Heart right ventricle (tissue), 16 donors: Measurements from ENCODE around the gene HYAL1. TPM values are rescaled to one million over a fixed set of nuclear protein-coding genes. Genes with fewer than 3 reads are reported as not detected.
A peak's percentile ranks its signal among the peaks of the same experiment; 100 is the strongest.

Experiments
- ATAC-seq, 8 donors: fragments of 200-7000 bp; cut with Tn5 transposase; one replicate each; pipeline ENCODE4 v1.9.1; 2020; ENCODE audit warnings: mild to moderate bottlenecking in 8 of 8, moderate library complexity in 8 of 8, moderate number of reproducible peaks in 1 of 8
- DNase-seq, 2 donors: peaks; one replicate each; pipeline ENCODE4 v3.0.0-alpha.2; 2020
- H3K27ac ChIP-seq, 10 donors: fragments of 200-600 bp; sonication (generic) in 2 of 10; one replicate each; pipeline versions ENCODE4 v1.5.0 to v1.8.0; 2020 to 2022; ENCODE audit warnings: mild to moderate bottlenecking in 3 of 10
- H3K27me3 ChIP-seq, 7 donors: fragments of 200-600 bp; one replicate each; pipeline ENCODE4 v1.8.0; 2021 to 2022; ENCODE audit warnings: mild to moderate bottlenecking in 2 of 7
- H3K36me3 ChIP-seq, 9 donors: fragments of 200-600 bp; sonication (generic) in 1 of 9; one replicate each; pipeline versions ENCODE4 v1.5.0 to v1.8.0; 2020 to 2022; ENCODE audit warnings: mild to moderate bottlenecking in 2 of 9
- H3K4me1 ChIP-seq, 9 donors: fragments of 200-600 bp; sonication (generic) in 1 of 9; one replicate each; pipeline versions ENCODE4 v1.5.0 to v1.8.0; 2020 to 2022; ENCODE audit warnings: mild to moderate bottlenecking in 4 of 9
- H3K4me3 ChIP-seq, 10 donors: fragments of 200-600 bp; sonication (generic) in 2 of 10; one replicate each; pipeline versions ENCODE4 v1.5.0 to v1.8.0; 2020 to 2022; ENCODE audit warnings: mild to moderate bottlenecking in 7 of 10, moderate library complexity in 2 of 10
- H3K9me3 ChIP-seq, 11 donors: fragments of 200-600 bp in 10 of 11; sonication (generic) in 2 of 11; one replicate each; pipeline versions ENCODE4 v1.5.0 to v1.8.0; 2013 to 2022; ENCODE audit warnings: mild to moderate bottlenecking in 2 of 11, control low read depth in 1 of 11, moderate library complexity in 1 of 11
- CTCF ChIP-seq, 9 donors: fragments of 200-600 bp; sonication (generic) in 2 of 9; IDR thresholded peaks; one replicate each; pipeline versions ENCODE4 v1.5.0 to v1.8.0; 2021 to 2022; ENCODE audit warnings: antibody characterized with exemption in 9 of 9, mild to moderate bottlenecking in 5 of 9, moderate library complexity in 1 of 9
- WGBS, 2 donors: extraction: QIAGEN DNeasy Blood & Tissue Kit; methylation state at CpG; one replicate each; pipeline ENCODE4 v1.1.7; 2013; ENCODE audit warnings: inconsistent platforms in 1 of 2; 5-methylcytosine and 5-hydroxymethylcytosine counted together
- intact Hi-C, 10 donors: fragments of 100-400 bp; cut with DNase I; formaldehyde crosslinking; loops; one replicate each; pipeline versions ENCODE4 v1.11.1 to v1.14.2; 2022
- polyA plus RNA-seq, 2 donors: library from polyadenylated mRNA; stranded (reverse); fragments of 200-250 nt; gene quantifications; one replicate each; pipeline ENCODE4 v1.2.3, GENCODE V29; 2013
- total RNA-seq, 10 donors: library from RNA; stranded (reverse); fragmentation: NEBNext Ultra II Directional in 3 of 10; extraction: Animal tissue kit (Norgen Biotek cat#: 25700) in 3 of 10; gene quantifications; one replicate each; pipeline versions ENCODE4 v1.2.1 to v1.2.4, GENCODE V29; 2021 to 2023
- donor health status: Arrhythmogenic right ventricular cardiomyopathy.
- donor health status: ischemic (EF 13 %, LVEDD 7.1; RV severe dilation, severe dysfunction).
- donor health status: healthy with polysubstance abuse.
- donor health status: DM: no; HTN: yes; CAD: no.
- donor health status: DM: no; HTN: no; CAD: no.
- donor health status: ischemic (EF 25% LVEDD 6.9; RV normal size, moderate dysfunction).
- donor health status: ischemic (EF 25% LVEDD 5.7; RV mildly dilated, moderate dysfunction).
- donor health status: healthy.
- donor health status: DM: yes; HTN: yes; CAD: no.
- donor health status: Ischemic cardiomyopathy.
- donor health status: ischemic (EF 35%, LVEDD 5.7; RV mildly dilated, moderate dysfunction).
- donor health status: nonischemic (EF 11% LVEDD 7.7; RV severe dilation, severe dysfunction).
- donor health status: DM: yes; HTN: yes; CAD: no.
- donor health status: PGD.
- donor health status: ischemic (EF 29% LVEDD 5.4; RV normal size, mild dysfunction).
- donor health status: nonischemic (EF 23%, LVEDD 6.1; RV moderate dilation, normal function).

Gene HYAL1
- total and polyA plus RNA-seq, 12 donors: 41.0 to 120 (median 66.7) TPM

- Histone ChIP-seq H3K4me1 (peaks cover 13 to 67% (median 63%) of the 10 kb centered on the region in 9 donors), H3K27me3 (no peaks in the 10 kb centered on the region), H3K4me3 (peak overlapping the region in 9 of 10 donors; percentile 10 to 99 (median 82)), H3K9me3 (no peaks in the 10 kb centered on the region), H3K27ac (peak overlapping the region; percentile 88 to 100 (median 97)), H3K36me3 (peaks cover 8 to 51% (median 32%) of the 10 kb centered on the region in 9 donors)
- no peak for TF ChIP-seq CTCF (IDR thresholded peaks at IDR 0.05)
- intact Hi-C loops: loop anchor here in 1 of 10 donors (5.0 kb wide), 1 partner anchor 32 kb away; the partner anchor contains the start of gene HYAL1
- no peak for DNase-seq
- peak in 1 of 8 donors; percentile 1 for ATAC-seq
- WGBS, 2 donors: 38 to 48% methylated on average over 5 of the region's 5 CpGs
Measured at GRCh38 chr3:50334339-50335075, 31.1 kb upstream of the HYAL1 start.

- 35 to 43% methylated on average over 12 of the region's 12 CpGs for WGBS, 2 donors
Measured at GRCh38 chr3:50333744-50334328, 30.5 kb upstream of the HYAL1 start.

GRCh38 chr3:50331364-50331907 is 28.1 kb upstream of the HYAL1 start:
- Histone ChIP-seq H3K27me3 (no peaks in the 10 kb centered on the region), H3K9me3 (no peaks in the 10 kb centered on the region), H3K4me3 (no peak overlapping the region), H3K4me1 (peaks cover 12 to 67% (median 63%) of the 10 kb centered on the region in 9 donors), H3K27ac (peak overlapping the region in 2 of 10 donors; percentile 36 to 96), H3K36me3 (peaks cover 8 to 57% (median 34%) of the 10 kb centered on the region in 9 donors)
- 93 to 97% methylated on average over 19 of the region's 19 CpGs for WGBS, 2 donors
- TF ChIP-seq CTCF (IDR thresholded peaks at IDR 0.05): no peak
- intact Hi-C loops: no loop called here
- no peak for DNase-seq
- no peak for ATAC-seq

More at GRCh38 chr3:50333744-50334328, 30.5 kb upstream of the HYAL1 start:
- H3K9me3 ChIP-seq: no peaks in the 10 kb centered on the region
- H3K27ac ChIP-seq: peak overlapping the region; percentile 88 to 100 (median 97)
- TF ChIP-seq CTCF (IDR thresholded peaks at IDR 0.05): no peak
- H3K36me3 ChIP-seq: peaks cover 8 to 57% (median 34%) of the 10 kb centered on the region in 9 donors
- intact Hi-C loops: no loop called here
- DNase-seq (peak in 1 of 2 donors; percentile 91), ATAC-seq (peak; percentile 4 to 67 (median 53))
- peak overlapping the region in 9 of 10 donors; percentile 10 to 99 (median 82) for H3K4me3 ChIP-seq
- H3K4me1 ChIP-seq: peaks cover 13 to 63% (median 59%) of the 10 kb centered on the region in 9 donors
- H3K27me3 ChIP-seq: no peaks in the 10 kb centered on the region

GRCh38 chr3:50330330-50330729 is 27.0 kb upstream of the HYAL1 start:
- 89 to 92% methylated on average over 10 of the region's 10 CpGs for WGBS, 2 donors
- Histone ChIP-seq H3K27ac (peak overlapping the region in 2 of 10 donors; percentile 30 to 36), H3K4me1 (peaks cover 10 to 65% (median 54%) of the 10 kb centered on the region in 9 donors), H3K27me3 (no peaks in the 10 kb centered on the region), H3K4me3 (no peak overlapping the region), H3K9me3 (no peaks in the 10 kb centered on the region), H3K36me3 (peaks cover 8 to 59% (median 40%) of the 10 kb centered on the region in 9 donors)
- ATAC-seq: no peak
- no peak for TF ChIP-seq CTCF (IDR thresholded peaks at IDR 0.05)
- intact Hi-C loops: no loop called here
- DNase-seq: no peak
